SHP77 treated with DMSO at 0.1 percent for 48 hours (cell line): Measurements from ENCODE around the gene SMARCE1.
"Not testable (repeated sequence)": the region's sequence is repeated elsewhere in the genome, so short reads cannot be mapped to it uniquely, and the experiment has no call there.

Experiments
- DNase-seq: peaks from one replicate; lab custom pipeline; 2025; lab: John Stamatoyannopoulos, UW

Gene SMARCE1

DNA sequence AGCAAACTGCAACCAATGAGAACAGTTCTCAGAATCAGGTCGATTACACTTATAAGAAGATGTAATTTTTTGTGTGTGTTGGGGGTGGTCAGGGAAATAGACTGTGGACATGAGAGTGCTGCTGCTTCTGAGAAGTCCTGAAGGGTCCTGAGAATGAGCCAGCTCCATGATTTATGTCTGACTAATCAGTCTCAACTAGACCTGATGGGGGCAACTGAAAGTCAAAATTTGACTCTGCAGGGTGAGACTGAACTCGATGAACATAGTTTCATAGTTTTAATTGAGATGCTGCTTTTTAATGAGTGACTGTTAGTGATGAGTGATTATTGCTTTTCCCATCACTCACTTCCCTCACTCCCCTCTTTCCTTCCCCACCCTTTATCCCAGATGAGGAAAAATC is 37.3 kb downstream of the SMARCE1 start:
- no peak for DNase-seq

DNA sequence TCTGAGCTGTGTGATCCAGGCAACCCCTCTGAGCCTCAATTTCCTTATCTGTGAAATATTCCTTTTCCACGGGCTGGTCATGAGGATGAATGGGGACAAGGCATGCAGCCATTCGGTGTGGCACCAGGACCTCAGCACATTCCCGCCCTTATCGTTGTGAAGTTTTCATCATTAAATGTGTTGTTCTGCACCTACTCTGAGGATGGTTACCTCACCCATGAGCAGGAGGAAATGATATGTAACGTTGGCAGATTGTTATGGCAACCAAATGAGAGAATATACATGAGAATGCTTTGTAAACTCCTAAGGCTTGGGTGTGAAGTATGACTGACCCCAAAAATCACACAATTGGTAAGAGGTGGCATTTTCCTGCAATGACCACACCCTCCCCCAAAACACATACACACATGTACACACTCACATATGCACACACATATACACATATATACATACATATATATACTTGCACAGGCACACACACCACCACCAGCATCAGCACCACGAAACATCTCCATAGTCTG is 39.5 kb downstream of the SMARCE1 start:
- no peak for DNase-seq

DNA sequence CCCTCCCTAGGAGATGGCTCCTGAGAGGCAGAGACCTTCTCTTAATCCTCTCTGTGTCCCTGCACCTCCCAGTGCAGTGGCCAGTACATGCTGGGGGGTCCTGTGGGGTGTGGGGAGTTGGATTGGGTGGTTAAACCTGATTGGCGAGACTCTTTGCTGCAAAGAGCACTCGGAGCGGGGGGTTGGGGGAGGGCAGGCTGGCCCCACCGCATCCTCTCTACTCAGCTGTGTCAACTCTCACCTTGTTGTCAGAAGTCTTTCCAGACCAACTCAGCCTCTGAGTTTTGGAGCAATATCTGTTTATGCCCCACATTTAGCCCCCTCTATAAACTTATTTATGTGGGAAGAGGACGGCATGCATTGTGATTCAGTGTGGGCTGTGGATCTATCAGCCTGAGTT is 40.0 kb downstream of the SMARCE1 start:
- DNase-seq, result no peak

DNA sequence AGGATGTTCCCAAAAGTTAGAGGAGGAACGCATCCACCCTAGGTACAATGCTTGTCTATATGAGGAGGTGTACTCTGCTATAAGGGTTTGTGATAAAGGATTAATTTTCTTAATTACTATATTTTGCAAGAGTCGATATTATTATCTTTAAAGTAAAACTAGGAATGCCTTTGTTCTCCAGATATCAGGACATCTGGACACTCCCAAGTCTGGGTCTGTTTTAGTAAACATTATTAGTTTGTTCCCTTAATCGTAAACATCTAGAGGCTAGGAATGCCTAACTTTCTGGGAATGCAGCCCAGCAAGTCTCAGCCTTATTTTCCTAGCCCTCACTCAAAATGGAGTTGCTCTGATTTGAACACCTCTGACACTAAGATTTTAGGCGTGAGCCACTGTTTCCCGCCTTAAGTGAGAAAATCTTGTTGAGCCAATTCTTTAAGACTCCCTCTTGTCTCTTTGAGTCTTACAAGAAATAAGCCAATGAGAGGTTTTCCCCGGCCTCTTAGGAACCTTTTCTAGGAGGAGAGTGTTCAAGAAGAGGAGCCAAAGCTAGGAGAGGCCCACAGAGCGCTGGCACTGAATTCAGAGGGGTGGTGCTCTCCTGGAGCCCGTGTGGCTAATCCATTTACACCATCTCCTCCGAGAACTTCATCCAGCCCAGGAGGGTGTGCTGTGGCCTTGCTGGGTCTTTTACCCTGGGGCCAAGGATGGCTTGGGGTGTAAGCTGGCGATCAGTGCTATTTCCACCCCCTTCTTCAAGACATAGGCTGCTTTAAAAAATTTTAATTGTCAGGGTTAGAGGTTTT is 40.9 kb downstream of the SMARCE1 start:
- no peak for DNase-seq

DNA sequence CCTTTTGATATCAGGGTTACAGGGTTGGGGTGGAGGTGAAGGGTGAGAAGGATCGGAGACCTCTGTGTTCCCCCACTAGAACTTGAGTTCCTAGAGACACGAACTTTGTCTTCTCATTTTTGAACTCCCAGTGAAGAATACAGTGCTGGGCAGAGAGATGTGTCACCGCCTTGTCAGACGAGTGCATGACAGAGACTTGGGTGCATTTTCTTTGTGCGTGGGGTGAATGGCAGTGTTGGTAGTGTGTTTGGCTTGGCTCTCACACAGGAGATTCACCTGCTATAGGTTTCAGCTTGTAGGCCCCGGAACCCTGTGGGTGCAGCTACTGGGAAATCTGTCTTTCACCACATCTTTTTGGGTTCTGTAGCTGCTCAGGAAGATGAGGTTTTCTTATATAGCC is 42.3 kb downstream of the SMARCE1 start:
- no peak for DNase-seq

DNA sequence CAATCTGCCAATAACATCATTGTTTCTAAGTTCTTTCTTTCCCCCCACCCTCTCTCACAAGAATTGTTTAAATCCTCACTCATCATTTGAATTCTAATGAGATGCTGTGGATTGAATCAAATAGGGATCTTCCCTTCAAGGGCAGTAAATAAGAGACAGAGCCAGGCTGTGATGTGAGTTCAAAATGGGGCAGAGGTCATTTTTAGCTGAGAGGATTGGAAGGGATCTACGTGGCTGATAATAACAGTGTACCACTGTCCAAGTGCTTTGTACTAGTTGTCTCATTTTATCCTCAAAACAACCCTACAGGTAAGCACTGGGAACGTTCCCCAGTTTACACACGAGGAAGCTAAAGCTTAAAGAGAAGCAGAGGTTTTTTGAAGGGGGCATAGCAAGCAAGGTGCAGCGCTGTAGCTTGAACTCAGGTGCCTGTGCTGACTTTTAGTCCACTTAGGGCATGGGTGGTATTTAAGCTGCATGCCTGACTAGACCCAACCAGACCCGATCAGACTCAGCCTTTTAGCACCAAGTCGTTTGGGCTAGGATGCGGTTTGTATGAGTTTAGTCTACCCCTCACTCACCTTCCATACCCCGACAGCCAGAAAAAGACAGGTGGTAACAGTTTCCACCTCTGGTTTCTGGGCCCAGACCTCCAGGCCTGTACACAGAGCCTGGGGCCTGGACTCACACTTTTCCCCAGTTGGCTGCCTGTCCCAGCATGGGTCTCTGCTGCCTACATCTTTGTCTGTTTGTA is 43.1 kb downstream of the SMARCE1 start:
- no peak for DNase-seq

DNA sequence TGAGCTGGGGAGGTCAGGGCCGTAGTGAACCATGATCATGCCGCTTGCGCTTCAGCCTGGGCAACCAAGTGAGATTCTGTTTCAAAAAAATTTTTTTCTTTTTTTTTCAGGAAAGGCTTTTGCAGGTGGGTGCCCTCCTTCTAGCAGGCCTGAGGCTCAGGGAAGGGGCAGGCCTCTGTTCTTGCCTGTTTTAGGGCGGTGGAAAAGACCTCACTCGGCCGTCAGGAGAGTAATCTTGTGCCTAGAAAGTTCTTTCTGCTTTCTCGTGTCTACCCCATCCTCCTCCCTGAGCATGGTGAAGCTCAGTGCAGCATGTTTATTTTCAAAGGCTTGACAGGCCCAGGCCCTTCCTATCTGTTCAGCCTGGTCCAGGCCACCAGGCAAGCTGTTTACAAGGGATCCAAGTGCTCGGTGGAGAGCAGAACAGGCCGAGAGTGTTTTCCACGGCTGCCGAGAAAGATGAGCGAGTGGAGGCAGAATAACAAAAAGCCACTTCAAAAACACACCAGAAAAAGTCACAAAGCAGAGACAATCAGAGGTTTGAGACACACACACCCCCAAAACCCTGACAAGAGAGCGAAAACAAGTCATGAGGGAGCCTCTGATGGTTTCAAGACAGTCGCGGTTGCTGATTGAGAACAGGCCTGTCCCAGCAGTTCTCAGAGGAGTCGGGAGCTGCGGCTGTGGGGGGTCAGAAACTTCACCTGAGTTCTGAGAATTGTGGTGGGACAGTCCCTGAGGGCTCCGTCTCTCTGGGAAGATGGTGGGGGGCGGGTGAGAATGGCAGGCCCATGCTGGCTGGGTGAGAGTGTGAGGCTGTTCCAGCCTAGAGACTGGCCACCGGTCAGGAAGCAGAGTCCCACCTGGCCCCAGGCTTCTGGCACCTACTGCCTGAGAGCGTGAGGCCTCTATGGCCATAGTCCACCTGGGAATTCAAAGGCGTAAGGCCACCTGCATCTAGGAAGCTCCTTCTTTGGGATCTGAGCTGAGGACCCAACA is 44.9 kb downstream of the SMARCE1 start:
- no peak for DNase-seq

DNA sequence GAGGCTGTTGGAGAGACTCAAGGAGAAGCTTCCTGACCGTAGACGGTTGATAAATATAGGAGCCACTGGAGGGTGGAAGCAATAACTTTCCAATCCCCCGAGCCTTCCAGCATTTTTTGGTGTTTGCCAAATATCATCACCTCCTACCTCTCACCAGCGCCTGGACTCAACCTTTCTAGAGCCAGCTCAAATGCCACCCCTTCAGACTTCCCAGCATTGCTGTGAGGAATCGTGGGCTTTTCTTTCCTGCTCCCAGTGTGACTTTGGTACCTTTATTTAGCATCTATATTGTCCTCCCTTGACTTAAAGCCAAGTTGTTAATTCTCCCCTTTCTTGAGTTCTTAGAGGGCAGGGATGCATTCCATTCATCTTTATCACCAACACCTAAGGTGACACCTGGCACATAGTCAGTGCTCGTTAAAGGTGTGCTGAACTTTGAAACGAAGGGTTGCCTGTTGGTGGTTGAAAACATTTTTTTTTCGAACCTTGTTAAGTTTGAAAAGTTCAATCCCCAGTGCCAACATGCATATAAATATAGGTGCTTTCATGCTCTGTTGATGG is 47.1 kb downstream of the SMARCE1 start:
- no peak for DNase-seq

DNA sequence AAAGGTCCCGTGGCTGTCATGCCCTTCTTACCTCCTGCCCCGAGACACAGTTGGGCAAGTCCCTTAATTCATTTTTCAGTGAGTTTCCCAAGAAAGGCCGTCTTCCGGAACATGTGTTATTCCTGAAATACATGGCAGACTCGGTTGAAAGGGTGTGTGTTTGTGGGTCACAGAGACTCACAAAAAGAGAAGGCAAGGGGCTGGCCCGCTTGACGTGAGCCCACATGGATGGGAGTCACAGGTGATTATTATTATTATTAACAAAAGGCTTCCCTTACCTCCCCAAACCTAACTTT is 48.2 kb downstream of the SMARCE1 start:
- DNase-seq, result no peak

DNA sequence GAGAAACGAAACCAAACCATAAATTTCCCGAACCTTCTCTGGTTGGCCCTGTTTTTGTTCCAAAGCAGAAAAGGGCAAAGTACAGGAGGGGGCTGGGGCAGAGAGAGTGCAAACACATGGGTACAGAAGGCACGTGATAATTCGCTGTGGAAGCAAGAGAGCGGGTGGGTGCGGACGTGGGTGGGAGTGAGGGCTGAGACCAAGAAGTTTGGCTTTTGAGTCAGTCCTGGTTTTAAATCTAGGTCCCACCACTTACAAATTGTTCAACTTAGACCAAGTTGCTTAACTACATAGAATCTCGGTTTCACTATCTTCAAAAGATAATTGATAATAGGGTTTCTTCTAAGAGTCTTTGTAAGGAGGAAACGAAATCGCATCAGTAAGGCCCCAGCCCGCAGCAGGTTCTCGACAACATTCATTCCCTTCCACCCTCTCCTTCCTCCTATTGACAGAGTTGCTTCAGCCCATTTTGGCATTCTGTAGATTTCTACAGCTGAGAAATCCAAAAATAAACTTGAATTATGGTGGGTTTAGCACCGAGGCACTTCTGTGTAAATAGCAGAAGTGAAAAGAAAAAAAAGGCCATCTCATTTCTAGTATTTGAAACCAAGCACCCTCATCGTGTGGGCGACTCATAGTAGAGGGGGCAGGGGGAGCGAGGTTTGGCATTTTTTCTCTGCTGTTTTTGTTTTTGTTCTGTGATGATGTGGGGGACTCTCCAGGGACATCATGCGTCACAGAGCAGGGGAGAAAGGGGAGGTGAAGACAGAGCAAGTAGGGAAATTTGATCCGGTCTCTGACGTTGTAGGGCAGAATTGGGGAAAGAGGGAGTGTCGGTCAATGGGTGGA is 48.8 kb downstream of the SMARCE1 start:
- no peak for DNase-seq

DNA sequence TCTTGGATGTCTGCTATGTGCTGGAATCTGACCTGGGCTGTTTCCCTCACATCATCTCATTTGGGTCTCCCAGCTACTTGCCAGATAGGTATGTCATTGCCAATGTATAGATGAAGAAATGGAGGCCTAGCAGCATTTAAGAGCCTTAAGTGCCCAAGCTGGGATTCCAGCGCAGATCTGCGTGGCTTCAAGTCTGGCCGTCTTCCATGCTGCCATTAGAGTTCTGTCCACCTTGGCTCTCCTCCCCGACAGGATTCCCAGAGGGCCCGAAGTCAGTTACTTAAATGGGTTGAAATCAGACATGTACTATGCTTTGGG is 49.4 kb downstream of the SMARCE1 start:
- no peak for DNase-seq

DNA sequence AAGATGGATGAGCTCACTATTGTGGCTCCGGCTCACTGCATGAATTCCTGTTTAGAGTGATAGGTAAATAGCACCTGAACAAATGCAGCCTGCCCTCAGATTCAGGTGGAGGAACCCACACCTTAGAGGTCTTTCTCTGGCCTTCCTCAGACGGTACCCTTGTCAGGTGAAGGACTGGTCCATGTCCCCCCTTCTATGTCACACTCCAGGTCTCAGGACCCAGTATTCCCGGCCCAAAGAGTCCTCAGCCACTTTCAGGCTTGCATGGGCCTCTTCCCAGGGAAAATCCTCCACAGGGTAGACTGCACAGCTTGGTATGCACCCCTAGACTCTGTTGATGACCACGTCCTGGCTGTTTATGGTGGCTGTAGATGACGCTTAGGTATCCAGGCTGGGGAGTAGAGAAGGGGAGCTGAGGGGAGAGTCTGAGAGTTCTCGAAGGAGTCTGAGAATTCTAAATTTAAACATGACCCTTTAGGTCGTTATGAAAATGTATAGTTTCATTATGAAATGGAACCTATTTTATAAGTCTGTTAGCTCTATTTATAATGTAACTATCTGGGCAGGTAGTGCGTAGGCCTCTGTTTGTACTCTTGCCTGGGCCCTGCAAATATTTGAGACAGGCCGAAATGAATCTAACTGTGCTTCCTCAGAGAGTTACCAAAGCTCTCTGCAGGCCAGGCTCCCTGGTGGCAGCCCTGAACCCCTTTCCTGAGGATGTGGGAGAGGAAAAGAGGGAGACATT is 49.9 kb downstream of the SMARCE1 start:
- no peak for DNase-seq

DNA sequence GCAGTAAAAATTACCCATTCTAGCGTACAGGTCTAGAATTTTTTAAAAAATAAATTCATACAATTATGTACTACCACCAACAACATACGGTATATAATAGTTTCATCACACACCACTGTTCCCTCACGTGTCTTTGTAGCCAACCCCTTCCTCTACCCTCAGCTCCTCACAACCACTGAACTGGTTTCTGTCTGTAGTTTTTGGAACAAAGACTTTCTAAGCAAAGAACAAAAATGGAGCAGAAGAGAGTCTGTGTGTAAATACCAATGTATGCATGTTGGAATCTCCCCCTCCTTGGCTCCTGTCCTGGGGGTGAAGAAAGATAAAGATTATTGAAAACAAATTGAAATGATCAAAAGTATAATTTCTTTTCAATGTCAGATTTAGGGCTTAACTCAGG is 50.5 kb downstream of the SMARCE1 start:
- no peak for DNase-seq

DNA sequence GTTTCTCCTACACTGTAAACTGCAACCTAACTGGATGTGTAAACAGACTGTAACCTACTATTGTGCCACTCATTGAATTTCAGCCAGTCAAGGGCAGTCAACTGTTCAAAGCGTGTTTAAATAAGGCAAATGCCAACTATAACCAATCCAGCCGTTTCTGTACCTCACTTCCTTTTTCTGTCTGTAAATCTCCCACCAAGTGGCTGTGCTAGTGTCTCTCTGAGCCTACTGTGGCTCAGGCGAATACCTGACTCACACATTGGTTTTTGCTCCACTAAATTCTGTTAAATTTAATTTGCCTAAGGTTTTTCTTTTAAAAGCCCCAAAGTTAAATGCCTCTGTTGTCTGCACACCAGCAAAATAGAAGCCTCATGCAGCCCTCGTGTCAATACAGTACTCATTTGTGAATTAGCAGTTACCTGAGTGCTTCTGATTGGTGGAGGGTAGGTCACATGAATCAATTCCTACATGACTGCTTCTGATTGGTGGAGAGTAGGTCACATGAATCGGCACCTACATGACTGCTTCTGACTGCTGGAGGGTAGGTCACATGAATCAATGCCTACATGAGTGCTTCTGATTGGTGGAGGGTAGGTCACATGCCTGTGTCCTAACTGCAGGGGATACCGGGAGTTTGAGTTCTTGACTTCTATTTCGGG is 51.2 kb downstream of the SMARCE1 start:
- peak; percentile 14 for DNase-seq

DNA sequence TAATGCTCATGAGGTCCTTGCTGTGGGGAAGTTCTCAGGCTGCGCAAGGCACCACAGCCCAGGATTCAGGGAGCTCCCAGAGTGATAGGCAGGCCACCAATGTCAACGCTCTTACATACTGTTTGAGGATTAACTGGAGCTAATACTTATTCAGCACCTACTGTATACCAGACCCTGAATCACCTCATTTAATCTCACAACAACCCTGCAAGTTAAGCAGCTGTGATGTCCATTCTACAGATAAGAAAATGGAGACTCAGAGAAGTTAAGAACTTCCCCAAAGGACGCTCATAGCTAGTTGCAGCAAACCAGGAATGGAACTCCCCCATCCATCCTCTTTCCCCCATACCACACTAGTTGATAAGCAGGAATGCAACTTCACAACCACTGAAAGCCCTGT is 56.9 kb downstream of the SMARCE1 start:
- no peak for DNase-seq

DNA sequence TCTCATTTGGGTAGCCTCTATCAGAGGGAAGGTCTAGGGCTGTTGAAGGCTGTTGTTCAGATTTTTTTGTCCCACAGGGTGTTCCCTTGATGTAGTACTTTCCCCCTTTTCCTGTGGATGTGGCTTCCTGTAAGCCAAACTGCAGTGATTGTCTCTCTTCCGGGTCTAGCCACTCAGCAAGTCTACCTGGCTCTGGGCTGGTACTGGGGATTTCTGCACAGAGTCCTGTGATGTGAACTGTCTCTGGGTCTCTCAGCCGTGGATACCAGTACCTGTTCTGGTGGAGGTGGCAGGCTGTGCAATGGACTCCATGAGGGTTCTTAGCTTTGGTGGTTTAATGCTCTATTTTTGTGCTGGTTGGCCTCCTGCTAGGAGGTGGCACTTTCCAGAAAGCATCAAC is 59.1 kb downstream of the SMARCE1 start:
- no peak for DNase-seq

DNA sequence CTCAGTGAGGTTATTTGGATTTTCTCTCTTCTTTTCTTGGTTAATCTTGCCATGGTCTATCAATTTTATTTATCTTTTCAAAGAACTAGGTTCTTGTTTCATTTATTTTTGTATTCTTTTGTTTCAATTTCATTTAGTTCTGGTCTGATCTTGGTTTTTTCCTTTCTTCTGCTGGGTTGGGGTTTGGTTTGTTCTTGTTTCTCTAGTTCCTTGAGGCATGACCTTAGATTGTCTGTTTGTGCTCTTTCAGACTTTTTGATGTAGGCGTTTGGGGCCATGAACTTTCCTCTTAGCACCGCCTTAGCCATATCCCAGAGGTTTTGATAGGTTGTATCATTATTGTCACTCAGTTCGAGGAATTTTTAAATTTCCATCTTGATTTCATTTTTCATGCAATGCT is 61.4 kb downstream of the SMARCE1 start:
- DNase-seq, result not testable (repeated sequence)

DNA sequence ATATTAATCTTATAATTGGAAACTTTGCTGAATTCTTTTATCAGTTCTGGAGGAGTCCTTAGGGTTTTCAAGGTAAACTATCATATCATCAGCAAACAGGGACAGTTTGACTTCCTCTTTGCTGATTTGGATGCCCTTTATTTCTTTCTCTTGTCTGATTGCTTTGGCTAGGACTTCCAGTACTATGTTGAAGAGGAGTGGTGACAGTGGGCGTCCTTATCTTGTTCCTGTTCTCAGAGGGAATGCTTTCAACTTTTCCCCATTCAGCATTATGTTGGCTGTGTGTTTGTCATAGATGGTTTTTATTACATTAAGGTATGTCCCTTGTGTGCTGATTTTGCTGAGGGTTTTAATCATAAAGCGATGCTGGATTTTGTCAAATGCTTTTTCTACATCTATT is 62.7 kb downstream of the SMARCE1 start:
- not testable (repeated sequence) for DNase-seq

DNA sequence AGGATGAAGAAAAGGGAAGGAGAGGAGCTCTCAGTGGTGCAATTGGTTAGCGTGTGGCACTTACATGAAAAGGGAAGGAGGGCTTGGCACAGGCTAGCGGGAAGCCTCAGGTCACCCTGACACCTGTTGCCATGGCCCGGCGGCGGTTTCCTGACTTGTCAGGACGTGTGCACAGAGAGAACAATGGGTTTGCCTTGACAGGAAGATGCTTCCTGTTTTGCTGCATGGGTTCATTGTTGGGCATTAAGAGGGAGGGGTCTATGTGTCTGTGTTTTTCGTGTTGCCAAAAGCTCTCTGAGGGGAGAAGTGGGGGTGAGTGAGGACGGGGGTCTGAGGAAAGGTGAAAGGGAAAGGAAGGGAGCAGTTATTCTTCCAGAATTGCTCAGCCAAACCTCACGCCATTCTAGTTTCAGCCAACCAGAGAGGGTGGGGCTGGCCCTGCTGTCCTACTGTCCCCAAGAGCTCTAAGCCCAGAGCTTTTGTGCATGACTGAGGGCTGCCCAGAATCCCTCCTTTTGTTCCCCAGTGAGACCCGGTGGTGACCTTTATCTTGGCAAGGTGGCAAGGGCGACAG is 65.2 kb downstream of the SMARCE1 start:
- DNase-seq, result peak; percentile 16

DNA sequence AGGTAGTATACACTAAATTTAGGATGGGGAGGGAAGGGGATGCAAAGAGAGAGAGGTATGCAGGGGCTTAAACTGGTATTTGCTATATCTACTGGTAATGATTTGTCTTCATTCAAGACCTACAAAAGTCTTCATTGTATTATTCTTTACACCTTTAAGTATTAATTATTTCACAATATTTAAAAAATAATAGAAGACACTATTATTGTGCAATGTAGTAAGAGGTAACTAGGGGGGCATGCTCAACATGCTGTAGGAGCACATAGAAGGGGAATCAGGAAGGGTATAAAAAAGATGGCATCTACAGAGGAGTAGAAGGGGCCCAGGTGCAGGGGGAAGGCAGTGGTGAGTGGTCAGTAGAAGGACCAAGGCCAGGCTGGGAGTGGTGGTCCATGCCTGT is 67.5 kb downstream of the SMARCE1 start:
- no peak for DNase-seq
